Left cardiac atrium (tissue), 4 donors: Measurements from ENCODE around the gene RFTN2. TPM values are rescaled to one million over a fixed set of nuclear protein-coding genes. Genes with fewer than 3 reads are reported as not detected.
A peak's percentile ranks its signal among the peaks of the same experiment; 100 is the strongest.
"Not testable (repeated sequence)": the region's sequence is repeated elsewhere in the genome, so short reads cannot be mapped to it uniquely, and the experiment has no call there.

Source experiments
- ATAC-seq, 2 donors: fragments of 200-7000 bp; cut with Tn5 transposase; one replicate each; pipeline ENCODE4 v1.9.1; 2020; ENCODE audit warnings: mild to moderate bottlenecking in 2 of 2, moderate library complexity in 2 of 2
- DNase-seq: peaks from one replicate; pipeline ENCODE4 v3.0.0-alpha.2; 2020
- intact Hi-C, 2 donors: fragments of 100-400 bp; cut with DNase I; formaldehyde crosslinking; loops; one replicate each; pipeline versions ENCODE4 v1.14.1 to v1.15.1; 2022 to 2023
- total RNA-seq, 2 donors: library from RNA; stranded (reverse); fragmentation: NEBNext Ultra II Directional; extraction: Animal tissue kit (Norgen Biotek cat#: 25700); gene quantifications; one replicate each; pipeline ENCODE4 v1.2.1, GENCODE V29; 2021
- donor health status: DM: no; HTN: yes; CAD: no.
- donor health status: DM: no; HTN: yes; CAD: no; lungs with severe emphysema.
- donor health status: DM: yes; HTN: yes; CAD: no.
- donor health status: Dilated cardiomyopathy.

RFTN2 gene
- total RNA-seq, 2 donors from 2014 or later: 3.9 to 8.6 TPM

- no peak for ATAC-seq
- no peak for DNase-seq
- intact Hi-C loops: no loop called here
These were observed 2.1 kb upstream of the RFTN2 start for GRCh38 chr2:197677483-197677882.

GRCh38 chr2:197677056-197677455 is 1.7 kb upstream of the RFTN2 start:
- intact Hi-C loops: no loop called here
- ATAC-seq: no peak
- DNase-seq: no peak

- ATAC-seq (peak; percentile 75 to 87), DNase-seq (peak; percentile 26)
- intact Hi-C loops: no loop called here
These were observed 363 bp upstream of the RFTN2 start for GRCh38 chr2:197675711-197676188.

- intact Hi-C loops: no loop called here
- DNase-seq (no peak), ATAC-seq (peak; percentile 31 to 62)
These were observed 796 bp downstream of the RFTN2 start for GRCh38 chr2:197674591-197674990.

DNA sequence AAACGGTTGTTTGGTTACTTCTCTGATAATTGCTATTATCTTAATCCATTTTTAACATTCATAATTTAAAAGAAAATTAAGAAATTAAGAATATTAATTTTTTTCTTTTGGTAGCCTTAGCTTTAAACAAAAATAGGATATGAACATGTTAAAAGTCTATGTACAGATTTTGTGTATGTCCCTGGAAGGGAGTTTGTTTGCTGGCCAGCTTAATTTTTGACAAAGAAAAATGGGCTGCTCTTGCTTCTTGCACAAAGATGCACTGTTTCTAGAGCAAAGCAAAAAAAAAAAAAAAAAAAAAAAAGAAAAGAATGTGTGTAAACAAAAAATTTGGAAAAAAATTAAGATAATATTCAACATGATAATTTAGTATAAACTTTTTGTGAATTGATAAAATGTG is 1.3 kb downstream of the RFTN2 start:
- ATAC-seq (no peak), DNase-seq (no peak)
- intact Hi-C loops: no loop called here

DNA sequence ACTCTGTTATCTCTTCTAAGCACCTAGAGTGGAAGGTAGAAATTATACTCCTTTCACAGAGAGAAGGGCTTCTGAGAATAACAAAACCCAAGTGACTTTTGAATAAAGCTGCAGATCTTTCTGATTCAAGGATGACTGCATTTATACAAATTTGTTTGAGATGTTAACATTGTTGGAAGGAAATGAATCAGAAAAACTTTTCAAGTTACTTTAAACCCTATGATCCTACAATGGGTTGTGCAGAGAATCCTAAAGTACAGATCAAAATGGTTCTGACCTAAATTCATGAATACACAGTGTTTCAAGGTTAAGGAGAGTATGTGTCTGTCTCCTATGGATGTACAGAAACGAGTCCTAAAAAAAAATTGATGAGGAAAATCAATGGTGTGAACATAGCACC is 1.8 kb downstream of the RFTN2 start:
- no peak for ATAC-seq
- intact Hi-C loops: no loop called here
- no peak for DNase-seq

DNA sequence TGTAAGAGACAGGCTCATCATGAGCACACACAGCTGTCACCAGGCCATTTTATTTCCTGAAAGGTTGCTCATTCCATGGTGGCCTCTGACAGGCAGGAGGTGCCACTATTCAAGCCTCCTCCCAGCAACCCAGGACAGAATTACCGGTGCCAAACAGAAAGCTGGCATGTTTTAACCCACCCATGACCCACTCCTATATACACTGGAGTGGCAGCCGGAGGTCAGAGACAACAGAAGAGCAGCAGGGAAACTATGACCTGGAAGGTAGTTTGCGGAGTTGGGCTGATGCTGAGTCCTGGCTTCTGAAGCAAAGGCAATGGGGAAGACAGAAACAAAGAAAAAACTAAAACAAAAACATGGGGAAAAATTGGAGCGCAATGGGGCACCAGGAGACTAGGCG is 2.3 kb downstream of the RFTN2 start:
- intact Hi-C loops: no loop called here
- ATAC-seq (no peak), DNase-seq (no peak)

DNA sequence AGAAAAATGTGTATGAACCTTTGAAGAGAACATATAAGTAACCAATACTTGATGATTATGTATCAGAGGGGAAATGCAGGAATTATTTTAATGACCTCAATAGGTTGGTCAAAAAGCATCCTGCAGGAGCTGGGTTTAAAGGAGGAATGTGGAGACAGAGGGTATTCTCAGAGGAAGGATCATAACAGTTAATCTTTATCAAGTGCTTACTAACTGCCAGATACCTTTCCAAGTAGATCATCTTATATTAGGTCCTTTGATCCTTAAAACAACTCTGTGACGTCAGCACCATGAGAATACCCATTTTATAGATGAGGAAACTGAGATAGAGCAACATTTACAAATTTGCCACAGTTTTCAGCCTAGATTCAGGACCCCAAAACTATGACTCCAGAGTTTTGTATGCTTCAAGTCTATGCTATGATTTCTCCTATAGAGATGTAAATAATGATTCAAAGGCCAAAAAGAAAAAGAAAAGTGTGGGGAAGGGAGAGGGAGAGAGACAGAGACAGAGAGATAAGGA is 3.0 kb downstream of the RFTN2 start:
- intact Hi-C loops: no loop called here
- DNase-seq (no peak), ATAC-seq (no peak)

- ATAC-seq (no peak), DNase-seq (no peak)
- intact Hi-C loops: no loop called here
These were observed 6.3 kb downstream of the RFTN2 start for GRCh38 chr2:197669077-197669476.

- intact Hi-C loops: no loop called here
- no peak for DNase-seq
- no peak for ATAC-seq
These were observed 7.1 kb downstream of the RFTN2 start for GRCh38 chr2:197668296-197668695.

DNA sequence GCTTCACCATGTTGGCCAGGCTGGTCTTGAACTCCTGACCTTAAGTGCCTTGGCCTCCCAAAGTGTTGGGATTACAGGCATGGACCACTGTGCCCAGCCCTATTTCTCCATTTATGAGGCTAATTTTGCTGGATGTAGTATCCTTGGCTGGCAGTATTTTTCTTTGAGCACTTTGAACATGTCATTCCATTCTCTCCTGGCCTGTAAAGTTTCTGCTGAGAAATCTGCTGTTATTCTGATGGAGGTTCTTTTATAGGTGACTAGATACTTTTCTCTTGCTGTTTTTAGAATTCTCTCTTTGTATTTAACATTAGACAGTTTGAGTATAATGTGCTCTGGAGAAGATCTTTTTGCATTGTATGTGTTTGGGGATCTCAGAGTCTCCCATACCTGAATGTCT is 9.1 kb downstream of the RFTN2 start:
- ATAC-seq (no peak), DNase-seq (no peak)
- intact Hi-C loops: no loop called here

DNA sequence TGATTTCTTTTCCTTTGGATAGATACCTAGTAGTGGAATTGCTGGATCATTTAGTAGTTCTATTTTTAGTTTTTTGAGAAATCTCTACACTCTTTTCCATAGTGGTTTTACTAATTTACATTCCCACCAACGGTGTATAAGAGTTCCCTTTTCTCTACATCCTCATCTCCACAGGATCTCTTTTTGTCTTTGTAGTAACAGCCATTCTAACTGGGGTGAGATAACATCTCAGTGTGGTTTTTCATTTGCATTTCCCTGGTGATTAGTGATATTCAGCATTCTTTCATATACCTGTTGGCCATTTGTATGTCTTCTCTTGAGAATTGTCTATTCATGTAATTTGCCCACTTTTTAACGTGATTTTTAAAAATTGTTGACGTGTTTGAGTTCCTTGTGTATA is 13.8 kb downstream of the RFTN2 start:
- intact Hi-C loops: no loop called here
- DNase-seq (no peak), ATAC-seq (no peak)

GRCh38 chr2:197657562-197657961 is 17.8 kb downstream of the RFTN2 start:
- ATAC-seq: no peak
- no peak for DNase-seq
- intact Hi-C loops: no loop called here

DNA sequence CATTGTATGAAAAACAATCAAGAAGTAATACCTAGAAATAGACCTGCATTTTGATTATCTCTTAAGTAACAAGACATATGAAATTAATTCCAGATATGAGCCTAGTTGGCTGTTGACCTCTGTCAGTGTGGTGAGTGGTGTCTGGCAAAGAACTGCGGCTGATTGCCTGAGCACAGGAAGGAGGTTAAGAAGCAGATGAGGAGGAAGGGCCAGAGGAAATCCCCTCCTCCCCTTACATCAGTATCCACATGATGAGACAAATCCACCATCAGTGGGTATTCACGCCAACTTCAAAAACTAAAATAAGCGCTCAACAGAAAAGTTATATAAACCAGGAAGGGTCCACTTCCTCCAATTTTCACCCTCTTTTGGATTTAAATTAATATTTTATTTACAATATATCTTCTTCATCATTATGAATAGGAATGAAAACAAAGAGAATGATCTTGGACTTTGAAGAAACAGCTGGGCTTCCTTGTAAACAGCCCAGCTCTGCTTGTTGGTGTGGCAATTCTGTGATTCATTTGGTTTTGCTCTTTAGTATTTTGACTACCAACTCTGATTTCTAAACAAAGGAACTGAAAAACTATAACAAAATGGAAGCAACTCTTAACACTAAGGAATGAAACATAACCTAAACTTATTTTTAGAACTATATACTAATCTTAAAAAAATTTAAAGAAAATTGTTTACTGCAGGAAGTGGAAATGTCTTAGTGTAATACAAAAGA is 27.3 kb downstream of the RFTN2 start:
- DNase-seq (no peak), ATAC-seq (no peak)
- intact Hi-C loops: no loop called here

GRCh38 chr2:197641666-197642065 is 33.7 kb downstream of the RFTN2 start:
- ATAC-seq (no peak), DNase-seq (no peak)
- intact Hi-C loops: no loop called here

GRCh38 chr2:197640571-197641122 is 34.7 kb downstream of the RFTN2 start:
- ATAC-seq, intact Hi-C loops, DNase-seq: not testable (repeated sequence)

DNA sequence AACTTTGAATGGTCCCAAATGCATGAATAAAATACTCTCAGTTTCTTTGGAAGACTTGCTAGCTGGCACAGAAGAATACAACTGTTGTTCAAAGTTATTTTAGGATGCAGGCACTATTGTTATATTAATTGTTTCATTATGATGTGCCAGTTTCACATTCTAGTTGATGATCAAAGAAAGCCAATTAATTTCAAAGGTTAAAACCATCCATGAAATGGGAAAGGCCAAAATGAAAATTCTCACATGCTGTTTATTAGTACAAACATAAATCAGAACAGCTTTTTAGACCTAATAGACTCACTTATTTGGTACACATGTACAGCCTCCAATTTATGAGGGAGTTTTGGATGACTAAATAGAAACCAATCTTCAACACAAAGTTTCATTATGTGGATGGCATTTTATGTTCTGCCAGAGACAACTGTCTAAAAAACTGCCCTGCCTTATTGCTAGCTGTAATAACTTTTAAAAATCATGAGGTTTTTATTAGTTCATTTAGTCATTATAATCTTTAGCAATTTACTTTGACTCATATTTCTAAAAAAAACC is 42.2 kb downstream of the RFTN2 start:
- intact Hi-C loops: no loop called here
- ATAC-seq (no peak), DNase-seq (no peak)

GRCh38 chr2:197628043-197628500 is 47.3 kb downstream of the RFTN2 start:
- intact Hi-C loops: no loop called here
- DNase-seq: peak; percentile 39
- peak; percentile 80 to 84 for ATAC-seq

DNA sequence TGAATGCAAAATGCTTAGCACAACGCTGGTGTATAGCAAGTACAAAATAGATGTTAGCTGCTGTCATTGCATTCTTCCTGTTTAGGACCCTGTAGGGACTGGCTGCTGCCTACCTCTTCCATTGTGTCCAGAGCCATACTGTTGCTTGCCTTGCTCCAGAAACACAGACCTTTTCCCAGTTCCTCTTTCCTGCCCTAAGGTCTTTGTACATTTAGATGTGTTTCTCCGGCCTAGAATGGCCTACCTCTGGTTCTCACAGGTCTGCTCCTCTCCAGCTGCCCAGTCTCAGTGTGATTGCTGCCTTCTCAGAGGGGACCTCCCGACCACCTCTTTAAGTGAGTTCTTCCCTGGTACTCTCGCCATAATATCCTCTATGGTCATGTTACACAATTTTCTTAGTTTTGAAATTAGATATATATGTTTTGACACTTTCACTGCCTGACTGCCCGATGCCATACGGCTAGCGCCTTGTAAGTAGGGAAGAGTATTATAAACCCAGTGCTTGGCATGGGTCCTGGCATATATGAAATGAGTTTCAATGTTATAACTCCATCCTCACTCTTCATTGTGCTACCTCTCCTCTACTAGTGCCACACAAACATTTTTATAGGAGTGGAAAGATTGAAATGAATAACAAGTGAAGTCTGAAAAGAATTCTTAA is 48.3 kb downstream of the RFTN2 start:
- intact Hi-C loops: no loop called here
- no peak for DNase-seq
- no peak for ATAC-seq

GRCh38 chr2:197620133-197620532 is 55.3 kb downstream of the RFTN2 start:
- intact Hi-C loops: no loop called here
- DNase-seq: no peak
- ATAC-seq: no peak
